ENCODE measurements around the gene VPS54.
A peak's percentile ranks its signal among the peaks of the same experiment; 100 is the strongest.

VPS54 gene

GRCh38 chr2:63893163-63893562 is 126.1 kb downstream of the VPS54 start:
- no peak for DNase-seq

DNA sequence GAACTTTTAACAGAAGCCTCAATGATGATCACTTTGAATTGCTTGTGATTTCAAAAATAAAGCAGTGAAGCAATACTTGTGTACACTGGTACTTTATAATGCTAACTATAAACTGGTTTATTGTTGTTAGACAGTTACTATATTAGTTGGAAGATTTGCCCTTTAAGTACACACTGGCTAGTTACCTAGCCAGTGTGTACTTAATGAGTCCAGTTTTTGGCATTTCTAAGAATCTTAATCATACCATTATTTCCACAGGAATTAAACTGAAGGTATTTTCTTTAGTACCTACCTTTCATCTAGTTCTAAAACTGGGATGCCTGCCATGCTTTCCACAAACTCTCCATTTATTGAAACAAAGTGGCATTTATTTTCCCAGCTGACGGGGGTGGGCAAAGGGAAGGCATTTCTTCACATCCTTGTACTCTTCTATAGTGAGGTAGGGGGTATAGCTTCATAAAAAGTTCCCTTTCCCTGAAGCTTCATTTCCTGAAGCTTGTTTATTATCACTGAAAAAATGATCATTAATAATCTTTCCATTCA is 127.7 kb downstream of the VPS54 start:
- DNase-seq: no peak

DNA sequence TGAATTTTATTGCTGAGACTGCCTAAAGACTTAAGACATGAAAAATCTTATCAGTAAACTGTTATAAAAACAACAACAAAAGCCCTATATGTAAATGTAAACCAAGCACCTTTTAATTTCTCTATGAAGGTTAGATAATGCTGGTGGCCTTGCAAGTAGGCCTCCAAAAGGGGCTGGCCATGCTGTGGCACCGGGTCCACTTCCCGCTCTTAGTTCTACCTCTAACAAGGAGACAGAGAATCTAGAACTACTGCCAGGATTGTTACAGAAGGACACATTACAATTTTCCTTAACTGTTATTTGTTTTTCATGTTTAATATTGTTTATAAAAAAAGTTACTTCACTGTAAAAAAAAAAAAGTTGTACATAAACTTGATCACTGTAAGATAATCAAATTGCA is 128.6 kb downstream of the VPS54 start:
- no peak for DNase-seq

DNA sequence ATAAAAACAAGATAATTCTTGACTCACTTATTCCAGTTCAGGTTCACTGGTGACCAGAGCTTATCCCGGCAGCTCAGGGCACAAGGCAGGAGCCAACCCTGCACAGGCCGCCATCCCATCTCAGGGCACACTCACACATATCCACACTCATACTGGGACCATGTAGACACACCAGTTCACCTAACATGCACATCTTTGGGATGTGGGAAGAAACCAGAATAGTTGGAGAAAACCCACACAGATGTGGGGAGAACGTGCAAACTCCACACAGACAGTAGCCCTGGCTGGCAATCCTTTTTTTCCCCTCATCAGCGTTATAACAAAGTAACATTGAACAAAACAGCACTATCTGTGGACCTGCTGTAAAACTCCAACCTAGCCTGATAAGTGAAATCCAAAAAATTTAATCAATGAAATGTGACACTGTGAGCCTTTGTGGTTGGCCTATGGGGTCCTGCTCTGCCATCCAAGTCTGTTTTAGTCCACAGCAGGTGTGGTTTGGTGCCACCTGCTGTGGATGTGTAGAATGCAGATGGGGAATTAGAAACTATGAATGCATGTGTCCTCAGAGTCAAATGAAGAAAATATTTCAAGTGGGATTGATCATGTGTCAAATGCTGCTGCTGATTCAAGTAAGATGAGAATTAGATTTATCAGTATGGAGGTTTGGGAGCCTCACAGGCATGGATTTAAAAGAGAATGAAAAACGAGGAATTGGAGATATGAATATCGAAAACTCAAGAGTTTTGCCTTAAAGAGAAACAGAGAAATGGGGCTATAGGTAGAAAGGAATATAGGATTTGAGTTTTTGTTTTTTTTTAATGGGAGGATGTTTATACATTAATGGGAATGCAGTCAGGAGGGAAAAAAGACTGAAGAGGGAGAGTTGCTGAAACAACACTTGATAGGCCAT is 130.5 kb downstream of the VPS54 start:
- DNase-seq: peak; percentile 5

DNA sequence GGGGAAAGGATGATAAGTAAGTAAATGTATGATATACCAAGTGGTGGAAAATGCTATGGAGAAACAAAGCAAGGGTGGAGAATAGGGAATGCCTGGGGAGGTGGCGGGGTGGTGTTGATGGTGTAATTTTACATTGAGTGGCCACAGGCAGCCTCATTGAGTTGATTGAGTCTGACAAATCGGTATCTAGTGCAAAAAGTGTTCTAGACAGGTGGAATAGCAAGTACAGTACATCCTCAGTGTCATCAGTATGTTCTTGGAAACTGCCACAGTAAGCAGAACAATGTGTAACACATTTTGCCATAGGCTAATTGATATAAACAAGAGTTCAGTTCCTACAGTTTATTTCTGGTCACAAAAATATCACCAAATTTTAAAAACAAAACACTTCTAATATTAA is 131.2 kb downstream of the VPS54 start:
- no peak for DNase-seq

- no peak for DNase-seq
These were observed 132.8 kb downstream of the VPS54 start for GRCh38 chr2:63886445-63886844.

- no peak for DNase-seq
These were observed 136.7 kb downstream of the VPS54 start for GRCh38 chr2:63882395-63883105.

GRCh38 chr2:63881205-63881604 is 138.0 kb downstream of the VPS54 start:
- no peak for DNase-seq

DNA sequence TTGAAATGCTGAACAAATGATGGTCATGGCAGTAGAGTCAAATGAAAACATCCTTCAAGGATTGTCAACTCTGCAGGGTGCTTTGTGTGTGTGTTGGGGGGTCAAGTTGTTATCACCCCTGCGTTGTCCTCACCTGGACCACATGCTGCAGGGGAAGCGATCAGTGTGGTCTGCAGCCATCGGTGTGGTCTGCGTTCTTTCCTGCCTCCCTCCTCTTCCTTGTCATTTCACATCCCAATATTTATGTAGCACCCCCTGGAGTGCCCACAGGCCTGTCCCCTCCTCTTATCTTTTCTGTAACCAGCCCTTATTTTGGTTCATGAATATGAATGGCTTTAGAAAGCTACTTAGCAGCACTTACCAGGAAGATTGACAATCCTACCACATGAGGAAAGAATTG is 138.6 kb downstream of the VPS54 start:
- DNase-seq: no peak

GRCh38 chr2:63879876-63880433 is 139.3 kb downstream of the VPS54 start:
- no peak for DNase-seq

- no peak for DNase-seq
These were observed 140.7 kb downstream of the VPS54 start for GRCh38 chr2:63878486-63878885.

GRCh38 chr2:63876311-63876710 is 142.9 kb downstream of the VPS54 start:
- no peak for DNase-seq

GRCh38 chr2:63875559-63876245 is 143.5 kb downstream of the VPS54 start:
- no peak for DNase-seq

- no peak for DNase-seq
These were observed 144.1 kb downstream of the VPS54 start for GRCh38 chr2:63875131-63875527.

GRCh38 chr2:63874204-63875130 is 144.8 kb downstream of the VPS54 start:
- DNase-seq: no peak

GRCh38 chr2:63872571-63873328 is 146.5 kb downstream of the VPS54 start:
- no peak for DNase-seq

GRCh38 chr2:63871864-63872263 is 147.4 kb downstream of the VPS54 start:
- no peak for DNase-seq

DNA sequence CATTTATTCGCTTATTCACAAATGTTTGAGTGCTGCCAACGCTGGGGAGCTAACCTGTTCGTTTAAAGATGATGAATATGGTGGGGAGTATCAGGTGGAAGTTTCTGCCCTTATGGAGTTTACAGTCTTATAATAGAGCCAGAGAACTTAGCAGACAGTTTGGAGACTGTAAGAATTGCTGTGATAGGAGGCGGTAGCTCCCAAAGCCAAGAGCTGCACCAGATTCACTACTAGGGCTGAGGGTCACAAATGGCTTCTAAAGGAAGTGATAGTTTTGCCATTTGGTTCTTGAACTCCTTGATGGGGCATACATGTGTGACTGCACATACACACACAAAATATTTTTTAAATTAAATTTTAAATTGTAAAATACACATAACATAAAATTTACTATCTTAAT is 148.5 kb downstream of the VPS54 start:
- DNase-seq: no peak

DNA sequence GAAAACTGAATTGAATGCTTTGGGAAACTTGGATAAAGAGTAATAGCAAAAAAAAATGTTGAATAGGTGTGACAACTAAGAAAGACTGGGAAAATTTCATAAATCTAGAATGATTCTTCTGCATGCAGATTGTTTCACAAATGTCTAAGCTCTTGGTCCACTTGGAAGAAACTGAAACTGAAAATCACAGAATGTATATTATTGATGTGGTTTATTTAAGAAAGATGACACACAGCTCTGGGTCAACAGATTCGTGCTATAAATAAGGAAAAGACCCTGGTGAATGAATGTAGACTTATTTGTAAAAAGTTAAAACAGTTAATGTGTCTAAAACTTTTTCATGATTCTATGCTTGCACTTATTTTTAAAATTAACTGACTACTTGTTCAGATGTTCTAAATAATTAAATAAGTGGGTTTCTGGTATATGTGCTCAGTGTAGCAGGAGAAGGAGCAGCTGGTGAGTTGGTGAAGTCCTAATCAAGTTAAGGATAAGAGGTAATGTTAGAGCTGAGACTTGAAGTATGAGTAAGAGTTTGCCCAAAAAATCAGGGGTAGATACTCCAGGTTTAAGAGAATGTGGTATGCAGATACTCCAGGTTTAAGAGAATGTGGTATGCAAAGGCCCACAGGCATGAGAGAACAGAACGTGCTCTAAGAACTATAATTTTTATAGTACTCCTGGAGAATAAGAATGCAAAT is 153.1 kb downstream of the VPS54 start:
- DNase-seq: no peak

DNA sequence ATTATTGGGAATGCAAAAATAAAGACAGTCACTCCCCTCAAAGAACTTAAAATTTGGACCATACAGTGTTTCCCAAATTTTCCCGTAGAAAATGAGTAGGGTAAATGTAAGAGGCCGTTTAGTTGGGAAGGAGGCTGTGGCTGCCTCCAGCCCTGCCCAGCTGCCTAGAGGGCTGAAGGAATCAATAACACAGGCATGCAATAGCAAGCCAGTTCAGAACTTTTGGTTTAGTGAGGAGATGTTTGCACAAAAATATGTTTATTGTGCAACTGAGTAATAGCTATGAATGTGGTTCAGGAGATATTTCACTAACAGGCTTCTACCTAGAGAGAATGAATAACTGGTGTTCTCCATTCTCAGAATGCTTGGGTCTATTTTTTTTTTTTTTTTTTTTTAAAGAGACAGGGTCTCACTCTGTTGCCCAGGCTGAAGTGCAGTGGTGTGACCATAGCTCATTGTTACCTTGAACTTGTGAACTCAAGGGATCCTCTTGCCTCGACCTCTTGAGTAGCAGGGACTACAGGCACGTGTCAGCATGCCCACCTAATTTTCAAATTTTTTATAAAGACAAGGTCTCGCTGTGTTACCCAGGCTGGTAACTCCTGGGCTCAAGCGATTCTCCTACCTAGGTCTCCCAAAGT is 153.9 kb downstream of the VPS54 start:
- DNase-seq: no peak
